DND-41 (cell line): ENCODE results near the gene CFAP100.

Experiments
- EZH2 ChIP-seq: IDR thresholded peaks from 3 replicates; pipeline ENCODE4 v1.6.1; 2012; ENCODE audit warnings: borderline replicate concordance, low read depth, mild to moderate bottlenecking, moderate library complexity, low read length, inconsistent platforms; ENCODE audit not compliant: severe bottlenecking
- TF ChIP-seq, protein P1 (sequence below): IDR thresholded peaks from 2 replicates; pipeline ENCODE4 v1.5.1; 2012; ENCODE audit warnings: borderline replicate concordance, low read length, moderate library complexity, mild to moderate bottlenecking; ENCODE audit not compliant: poor library complexity, severe bottlenecking; ENCODE audit errors: extremely low read depth

- TF ChIP-seq, protein P1, sequence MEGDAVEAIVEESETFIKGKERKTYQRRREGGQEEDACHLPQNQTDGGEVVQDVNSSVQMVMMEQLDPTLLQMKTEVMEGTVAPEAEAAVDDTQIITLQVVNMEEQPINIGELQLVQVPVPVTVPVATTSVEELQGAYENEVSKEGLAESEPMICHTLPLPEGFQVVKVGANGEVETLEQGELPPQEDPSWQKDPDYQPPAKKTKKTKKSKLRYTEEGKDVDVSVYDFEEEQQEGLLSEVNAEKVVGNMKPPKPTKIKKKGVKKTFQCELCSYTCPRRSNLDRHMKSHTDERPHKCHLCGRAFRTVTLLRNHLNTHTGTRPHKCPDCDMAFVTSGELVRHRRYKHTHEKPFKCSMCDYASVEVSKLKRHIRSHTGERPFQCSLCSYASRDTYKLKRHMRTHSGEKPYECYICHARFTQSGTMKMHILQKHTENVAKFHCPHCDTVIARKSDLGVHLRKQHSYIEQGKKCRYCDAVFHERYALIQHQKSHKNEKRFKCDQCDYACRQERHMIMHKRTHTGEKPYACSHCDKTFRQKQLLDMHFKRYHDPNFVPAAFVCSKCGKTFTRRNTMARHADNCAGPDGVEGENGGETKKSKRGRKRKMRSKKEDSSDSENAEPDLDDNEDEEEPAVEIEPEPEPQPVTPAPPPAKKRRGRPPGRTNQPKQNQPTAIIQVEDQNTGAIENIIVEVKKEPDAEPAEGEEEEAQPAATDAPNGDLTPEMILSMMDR: no peak
- no peak for TF ChIP-seq EZH2
Measured at GRCh38 chr3:126369490-126369889, 25.2 kb upstream of the CFAP100 start.
